NB4 (cell line): ENCODE data around the gene MARVELD2.
"Not testable (repeated sequence)": the region's sequence is repeated elsewhere in the genome, so short reads cannot be mapped to it uniquely, and the experiment has no call there.

Experiments used
- DNase-seq: peaks from one replicate; pipeline ENCODE4 v3.0.0; 2010; ENCODE audit warnings: low read depth
- H3K4me3 ChIP-seq: one replicate; pipeline ENCODE4 v1.5.1; 2011; ENCODE audit warnings: mild to moderate bottlenecking, low read depth, low read length, moderate library complexity
- MAX ChIP-seq: IDR thresholded peaks from 2 replicates; pipeline ENCODE4 v1.6.1; 2011; ENCODE audit warnings: low read depth, low read length
- MYC ChIP-seq: IDR thresholded peaks from 2 replicates; pipeline ENCODE4 v1.6.1; 2011; ENCODE audit warnings: low read depth, low read length
- POLR2A ChIP-seq: IDR thresholded peaks from 2 replicates; pipeline ENCODE4 v1.6.1; 2011; ENCODE audit warnings: mild to moderate bottlenecking; ENCODE audit not compliant: insufficient read length; ENCODE audit errors: extremely low read depth
- TF ChIP-seq, protein P1 (sequence below): IDR thresholded peaks from one replicate; pipeline ENCODE4 v1.5.1; 2012; ENCODE audit warnings: low read depth, low read length

MARVELD2 gene

DNA sequence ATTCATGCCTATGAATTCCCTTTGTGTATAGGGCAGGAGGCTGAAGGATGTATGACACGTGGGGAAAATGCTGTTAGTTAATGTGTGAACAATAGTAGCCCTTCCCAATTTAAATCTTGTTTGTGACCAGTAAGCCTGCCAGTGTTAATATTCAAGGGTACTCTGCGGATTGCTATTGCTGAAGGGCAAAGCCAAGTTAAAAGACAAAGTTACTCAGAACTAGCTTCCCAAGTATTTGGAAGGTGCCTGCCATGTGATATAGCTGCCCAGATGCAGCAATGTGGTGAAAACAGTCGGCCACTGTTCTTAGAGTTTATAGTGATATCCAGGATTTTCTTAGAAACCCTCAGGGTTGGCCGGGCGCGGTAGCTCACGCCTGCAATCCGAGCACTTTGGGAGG, 34.6 kb downstream of the MARVELD2 start:
- H3K4me3 ChIP-seq, result no peak overlapping the region
- TF ChIP-seq, protein P1, sequence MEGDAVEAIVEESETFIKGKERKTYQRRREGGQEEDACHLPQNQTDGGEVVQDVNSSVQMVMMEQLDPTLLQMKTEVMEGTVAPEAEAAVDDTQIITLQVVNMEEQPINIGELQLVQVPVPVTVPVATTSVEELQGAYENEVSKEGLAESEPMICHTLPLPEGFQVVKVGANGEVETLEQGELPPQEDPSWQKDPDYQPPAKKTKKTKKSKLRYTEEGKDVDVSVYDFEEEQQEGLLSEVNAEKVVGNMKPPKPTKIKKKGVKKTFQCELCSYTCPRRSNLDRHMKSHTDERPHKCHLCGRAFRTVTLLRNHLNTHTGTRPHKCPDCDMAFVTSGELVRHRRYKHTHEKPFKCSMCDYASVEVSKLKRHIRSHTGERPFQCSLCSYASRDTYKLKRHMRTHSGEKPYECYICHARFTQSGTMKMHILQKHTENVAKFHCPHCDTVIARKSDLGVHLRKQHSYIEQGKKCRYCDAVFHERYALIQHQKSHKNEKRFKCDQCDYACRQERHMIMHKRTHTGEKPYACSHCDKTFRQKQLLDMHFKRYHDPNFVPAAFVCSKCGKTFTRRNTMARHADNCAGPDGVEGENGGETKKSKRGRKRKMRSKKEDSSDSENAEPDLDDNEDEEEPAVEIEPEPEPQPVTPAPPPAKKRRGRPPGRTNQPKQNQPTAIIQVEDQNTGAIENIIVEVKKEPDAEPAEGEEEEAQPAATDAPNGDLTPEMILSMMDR, result no peak
- TF ChIP-seq MYC (no peak), POLR2A (no peak), MAX (no peak)
- no peak for DNase-seq

- DNase-seq, result no peak
- no peak overlapping the region for H3K4me3 ChIP-seq
- TF ChIP-seq MYC (no peak), POLR2A (no peak)
- TF ChIP-seq, protein P1, result no peak
Measured at GRCh38 chr5:69450116-69450515, 35.2 kb downstream of the MARVELD2 start.

DNA sequence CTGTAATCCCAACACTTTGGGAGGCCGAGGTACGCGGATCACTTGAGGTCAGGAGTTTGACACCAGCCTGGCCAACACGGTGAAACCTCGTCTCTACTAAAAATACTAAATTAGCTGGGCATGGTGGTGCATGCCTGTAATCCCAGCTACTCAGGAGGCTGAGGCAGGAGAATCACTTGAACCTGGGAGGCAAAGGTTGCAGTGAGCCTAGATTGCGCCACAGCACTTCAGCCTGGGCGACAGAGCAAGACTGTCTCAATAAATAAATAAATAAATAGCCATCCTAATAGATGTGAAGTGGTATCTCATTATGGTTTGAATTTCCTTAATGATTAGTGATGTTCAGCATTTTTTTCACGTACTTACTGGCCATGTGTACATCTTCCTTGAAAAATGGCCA, 35.6 kb downstream of the MARVELD2 start:
- not testable (repeated sequence) for DNase-seq, H3K4me3 ChIP-seq

- DNase-seq, result no peak
- no peak overlapping the region for H3K4me3 ChIP-seq
- TF ChIP-seq MYC (no peak), MAX (no peak), POLR2A (no peak)
- TF ChIP-seq, protein P1, result no peak
Measured at GRCh38 chr5:69451941-69452647, 37.2 kb downstream of the MARVELD2 start.

GRCh38 chr5:69453487-69453886, 38.6 kb downstream of the MARVELD2 start:
- H3K4me3 ChIP-seq, DNase-seq: not testable (repeated sequence)

DNA sequence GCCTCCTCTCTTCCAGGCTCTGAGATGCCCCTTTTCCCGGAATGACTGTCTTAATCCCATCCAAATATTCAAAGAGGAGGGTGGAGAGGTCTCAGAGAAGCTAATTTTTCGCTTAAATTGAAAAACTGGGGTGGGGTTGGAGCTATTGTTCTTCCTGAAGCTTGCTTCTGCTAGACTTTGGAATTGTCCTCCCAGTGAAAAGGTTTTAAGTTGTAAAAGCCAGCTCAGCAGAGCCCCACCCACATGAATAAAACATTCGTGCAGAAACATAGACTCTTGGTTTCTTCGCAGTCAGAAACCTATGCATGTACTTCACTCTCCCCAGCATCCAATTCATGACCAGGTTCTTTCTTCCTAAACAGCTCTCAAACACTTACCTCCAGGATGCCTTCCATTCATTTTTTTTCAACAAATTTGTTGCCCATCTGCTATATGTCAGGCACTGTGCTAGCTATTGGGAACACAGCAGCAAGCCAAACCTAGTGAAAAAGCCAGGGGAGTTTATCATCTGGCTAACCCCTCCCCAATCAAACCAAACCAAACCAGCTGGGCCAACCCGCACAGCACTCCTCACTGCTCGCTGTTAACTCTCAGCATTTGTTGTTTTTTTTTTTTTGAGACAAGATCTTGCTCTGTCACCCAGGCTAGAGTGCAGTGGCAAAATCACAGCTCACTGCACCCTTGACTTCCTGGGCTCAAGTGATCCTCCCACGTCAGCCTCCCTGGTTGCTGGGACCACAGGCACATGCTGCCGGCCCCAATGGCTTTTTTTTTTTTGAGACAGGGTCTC, 39.7 kb downstream of the MARVELD2 start:
- peak; percentile 39 for DNase-seq
- no peak for TF ChIP-seq MYC
- TF ChIP-seq, protein P1, result no peak
- TF ChIP-seq POLR2A, result no peak
- TF ChIP-seq MAX, result no peak
- no peak overlapping the region for H3K4me3 ChIP-seq

DNA sequence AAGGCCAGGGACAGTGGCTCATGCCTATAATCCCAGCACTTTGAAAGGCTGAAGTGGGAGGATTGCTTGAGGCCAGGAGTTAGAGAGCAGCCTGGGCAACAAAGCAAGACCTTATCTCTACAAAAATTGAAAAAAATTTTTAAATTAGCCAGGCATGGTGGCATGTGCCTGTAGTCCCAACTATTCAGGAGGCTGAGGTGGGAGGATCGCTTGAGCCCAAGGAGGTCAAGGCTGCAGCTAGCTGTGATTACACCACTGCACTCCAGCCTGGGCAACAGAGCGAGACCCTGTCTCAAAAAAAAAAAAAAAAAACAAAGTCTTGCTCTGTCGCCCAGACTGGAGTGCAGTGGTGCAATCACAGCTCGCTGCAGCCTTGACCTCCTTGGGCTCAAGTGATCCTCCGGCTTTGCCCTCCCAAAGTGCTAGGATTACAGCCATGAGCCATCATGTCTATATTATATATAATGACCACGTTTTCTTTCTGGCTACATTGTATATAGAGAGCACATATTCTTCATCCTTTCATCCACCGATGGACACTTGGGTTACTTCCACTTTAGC, 40.6 kb downstream of the MARVELD2 start:
- DNase-seq, H3K4me3 ChIP-seq: not testable (repeated sequence)
